Measurements from ENCODE around the gene EFNA4.

EFNA4 gene, protein sequence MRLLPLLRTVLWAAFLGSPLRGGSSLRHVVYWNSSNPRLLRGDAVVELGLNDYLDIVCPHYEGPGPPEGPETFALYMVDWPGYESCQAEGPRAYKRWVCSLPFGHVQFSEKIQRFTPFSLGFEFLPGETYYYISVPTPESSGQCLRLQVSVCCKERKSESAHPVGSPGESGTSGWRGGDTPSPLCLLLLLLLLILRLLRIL

DNA sequence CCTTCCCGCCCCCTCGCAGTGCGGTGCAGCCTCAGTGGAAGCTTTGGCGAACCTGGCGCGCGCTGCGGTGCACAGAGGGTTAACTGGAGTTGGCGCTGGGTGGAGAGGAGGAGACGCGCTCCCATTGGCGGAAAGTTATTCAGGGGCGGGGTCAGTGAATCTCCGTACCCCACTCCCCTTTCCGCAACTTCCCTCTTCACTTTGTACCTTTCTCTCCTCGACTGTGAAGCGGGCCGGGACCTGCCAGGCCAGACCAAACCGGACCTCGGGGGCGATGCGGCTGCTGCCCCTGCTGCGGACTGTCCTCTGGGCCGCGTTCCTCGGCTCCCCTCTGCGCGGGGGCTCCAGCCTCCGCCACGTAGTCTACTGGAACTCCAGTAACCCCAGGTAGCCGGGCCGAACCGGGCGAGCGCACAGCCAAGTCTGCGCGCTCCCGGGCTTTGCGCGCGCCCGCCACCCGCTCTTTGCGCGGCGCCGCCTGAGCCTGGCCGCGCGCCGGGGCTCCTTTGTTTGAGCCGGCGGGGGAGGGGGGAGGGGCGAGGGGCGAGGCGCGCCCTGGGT lies at the start of gene EFNA4:
TSS of gene EFNA4 (plus strand) at position 191 of the 561 bp plus-strand sequence. CDS start at position 275, 84 bp downstream.
- peak; percentile 71 for DNase-seq (ENCODE audit: low read depth)

DNA sequence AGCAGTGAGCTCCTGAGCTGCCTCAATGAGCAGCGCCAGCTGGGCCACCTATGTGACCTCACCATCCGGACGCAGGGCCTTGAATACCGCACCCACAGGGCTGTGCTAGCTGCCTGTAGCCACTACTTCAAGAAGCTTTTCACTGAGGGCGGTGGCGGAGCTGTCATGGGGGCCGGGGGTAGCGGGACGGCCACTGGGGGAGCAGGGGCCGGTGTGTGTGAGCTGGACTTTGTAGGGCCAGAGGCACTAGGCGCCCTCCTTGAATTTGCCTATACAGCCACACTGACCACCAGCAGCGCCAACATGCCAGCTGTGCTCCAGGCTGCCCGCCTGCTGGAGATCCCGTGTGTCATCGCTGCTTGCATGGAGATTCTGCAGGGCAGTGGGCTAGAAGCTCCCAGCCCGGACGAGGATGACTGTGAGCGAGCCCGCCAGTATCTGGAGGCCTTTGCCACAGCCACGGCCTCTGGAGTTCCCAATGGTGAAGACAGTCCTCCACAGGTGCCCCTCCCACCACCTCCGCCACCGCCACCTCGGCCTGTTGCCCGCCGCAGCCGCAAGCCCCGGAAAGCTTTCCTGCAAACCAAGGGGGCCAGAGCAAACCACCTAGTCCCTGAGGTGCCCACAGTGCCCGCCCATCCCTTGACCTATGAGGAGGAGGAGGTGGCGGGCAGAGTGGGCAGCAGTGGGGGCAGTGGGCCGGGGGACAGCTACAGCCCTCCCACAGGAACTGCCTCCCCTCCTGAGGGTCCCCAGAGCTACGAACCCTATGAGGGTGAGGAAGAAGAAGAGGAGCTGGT lies 48.6 kb upstream of the EFNA4 start:
- no peak for DNase-seq (ENCODE audit: low read depth)

DNA sequence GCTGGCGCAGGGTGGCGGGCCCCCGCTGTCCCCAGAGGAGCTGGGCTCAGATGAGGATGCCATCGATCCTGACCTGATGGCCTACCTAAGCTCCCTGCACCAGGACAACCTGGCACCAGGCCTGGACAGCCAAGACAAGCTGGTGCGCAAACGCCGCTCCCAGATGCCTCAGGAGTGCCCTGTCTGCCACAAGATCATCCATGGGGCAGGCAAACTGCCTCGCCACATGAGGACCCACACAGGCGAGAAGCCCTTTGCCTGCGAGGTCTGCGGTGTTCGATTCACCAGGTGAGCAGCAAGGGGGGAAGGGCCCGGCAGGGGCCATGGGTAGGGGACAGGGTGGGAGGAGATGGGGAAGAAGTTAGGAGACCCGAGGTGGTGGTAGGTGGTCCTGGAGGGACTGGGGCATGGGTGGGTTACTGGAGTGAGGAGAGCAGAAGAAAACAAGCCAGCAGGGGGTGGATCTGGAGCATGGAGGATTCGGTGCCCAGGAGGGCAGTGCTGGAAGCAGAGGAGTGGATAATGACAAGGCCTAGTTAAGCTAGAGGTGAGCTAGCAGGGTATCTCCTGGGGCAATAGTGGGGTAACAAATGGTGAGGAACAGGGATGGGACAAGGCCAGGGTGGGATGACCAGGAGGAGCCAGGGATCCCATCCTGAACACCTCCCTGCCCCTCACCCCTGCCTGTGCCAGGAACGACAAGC lies 47.9 kb upstream of the EFNA4 start:
- DNase-seq (ENCODE audit: low read depth) = no peak

DNA sequence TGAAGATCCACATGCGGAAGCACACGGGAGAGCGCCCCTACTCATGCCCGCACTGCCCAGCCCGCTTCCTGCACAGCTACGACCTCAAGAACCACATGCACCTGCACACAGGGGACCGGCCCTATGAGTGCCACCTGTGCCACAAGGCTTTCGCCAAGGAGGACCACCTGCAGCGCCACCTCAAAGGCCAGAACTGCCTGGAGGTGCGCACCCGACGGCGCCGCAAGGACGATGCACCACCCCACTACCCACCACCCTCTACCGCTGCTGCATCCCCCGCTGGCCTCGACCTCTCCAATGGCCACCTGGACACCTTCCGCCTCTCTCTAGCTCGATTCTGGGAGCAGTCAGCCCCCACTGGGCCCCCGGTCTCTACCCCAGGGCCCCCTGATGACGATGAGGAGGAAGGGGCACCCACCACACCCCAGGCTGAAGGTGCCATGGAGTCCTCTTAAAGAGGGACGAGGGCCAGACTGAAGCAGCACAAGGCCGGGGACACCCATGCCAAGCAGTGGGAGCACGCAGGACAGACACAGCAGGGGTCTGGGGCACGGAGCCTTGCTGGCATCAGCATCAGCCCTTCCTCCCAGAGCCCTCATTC lies 47.2 kb upstream of the EFNA4 start:
- DNase-seq (ENCODE audit: low read depth) = no peak

DNA sequence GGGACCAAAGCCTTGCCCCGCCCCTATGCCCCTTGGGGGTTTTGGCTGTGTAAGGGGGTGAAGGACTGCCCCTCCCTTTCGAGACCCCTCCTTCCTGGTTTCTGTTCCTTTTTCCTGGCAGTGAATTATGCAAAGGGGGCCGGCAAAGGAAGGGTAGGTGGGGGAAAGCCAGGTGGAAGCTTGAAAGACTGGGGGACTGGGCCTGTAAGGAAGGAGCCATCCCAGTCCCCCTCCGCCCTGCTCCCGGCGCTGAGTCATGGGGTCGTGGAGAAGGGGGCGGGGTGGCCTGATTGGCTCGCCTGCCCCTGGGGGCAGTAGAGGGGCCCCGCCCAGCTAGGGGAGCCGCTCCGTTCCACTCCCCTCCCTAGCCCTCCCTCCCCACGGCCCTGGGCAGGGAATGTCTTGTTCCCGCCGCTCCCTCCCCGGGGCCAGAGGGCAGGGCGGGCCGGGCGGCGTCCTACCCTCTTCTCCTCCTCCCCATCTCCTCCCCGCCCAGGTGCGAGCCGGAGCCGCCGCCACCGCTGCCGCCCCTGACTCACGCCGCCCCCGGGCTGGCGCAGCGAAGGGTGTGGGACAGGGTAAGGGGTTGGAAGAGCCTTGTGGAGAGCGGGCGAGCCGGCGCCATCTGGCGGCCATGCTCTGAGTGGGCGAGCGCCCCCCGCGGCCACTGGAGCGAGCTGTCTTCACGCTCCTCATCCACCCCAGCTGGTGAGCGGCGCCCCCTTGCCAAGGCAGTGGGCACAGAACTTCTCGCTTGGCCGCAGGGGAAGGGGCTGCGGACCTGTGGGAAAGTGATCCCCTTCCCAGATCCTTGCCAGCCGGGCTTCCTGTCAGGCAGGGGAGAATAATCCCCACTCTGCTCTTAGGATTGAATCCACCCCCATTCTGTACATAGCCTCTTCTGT lies 46.2 kb upstream of the EFNA4 start:
- DNase-seq (ENCODE audit: low read depth) = peak; percentile 90

DNA sequence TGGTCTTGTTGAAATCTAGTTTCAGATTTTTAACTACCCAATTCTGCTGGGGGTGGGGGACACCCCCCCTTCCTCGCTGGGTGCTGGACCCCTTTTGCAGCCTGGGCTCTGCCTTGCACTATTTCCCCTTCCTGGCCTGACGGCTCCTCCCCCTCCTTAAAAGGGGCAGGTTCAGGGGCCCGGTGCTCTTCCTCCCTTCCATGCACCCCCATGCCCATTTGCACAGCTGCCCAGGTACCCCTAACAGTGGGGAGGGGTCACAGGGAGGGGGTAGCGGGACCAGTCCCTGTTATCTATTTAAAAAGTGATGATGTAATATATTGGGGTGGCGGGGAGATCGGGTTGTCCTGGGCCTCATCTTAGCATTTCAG lies 45.6 kb upstream of the EFNA4 start:
- no peak for DNase-seq (ENCODE audit: low read depth)

DNA sequence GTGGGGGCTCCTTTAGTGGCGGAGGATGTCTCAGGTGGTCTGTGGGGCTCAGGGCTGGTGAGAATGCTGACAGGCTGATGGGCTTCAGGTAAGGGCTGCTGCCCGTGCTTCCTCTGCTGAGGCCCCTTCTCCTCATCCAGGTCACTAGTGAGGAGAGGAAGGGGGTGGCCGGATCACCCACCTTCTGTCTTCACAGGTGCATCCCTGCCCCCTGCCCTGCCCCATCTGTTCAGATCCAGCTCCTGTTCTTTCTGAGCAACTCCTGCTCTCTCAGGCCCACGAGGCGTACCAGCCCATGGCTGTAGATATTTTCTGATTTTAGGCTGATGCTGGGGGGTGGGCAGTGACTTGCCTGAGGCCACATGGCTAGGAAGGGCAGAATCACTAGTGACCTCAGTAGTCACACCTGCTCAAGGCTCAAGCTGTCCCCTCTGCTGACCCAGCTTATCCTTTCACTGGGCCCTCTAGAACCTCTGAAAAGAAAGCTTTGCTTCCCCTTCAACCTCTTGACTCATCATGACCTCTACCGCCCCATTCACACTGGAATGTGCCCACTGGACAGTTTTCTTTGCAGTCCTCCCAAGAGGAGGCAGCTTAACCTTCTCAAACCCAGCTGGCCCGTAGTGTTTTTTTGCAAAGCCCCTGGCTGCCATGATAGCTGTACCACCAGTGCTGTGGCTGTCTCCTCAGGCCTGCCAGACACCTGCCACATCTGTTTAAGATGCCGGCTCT lies 44.8 kb upstream of the EFNA4 start:
- no peak for DNase-seq (ENCODE audit: low read depth)

DNA sequence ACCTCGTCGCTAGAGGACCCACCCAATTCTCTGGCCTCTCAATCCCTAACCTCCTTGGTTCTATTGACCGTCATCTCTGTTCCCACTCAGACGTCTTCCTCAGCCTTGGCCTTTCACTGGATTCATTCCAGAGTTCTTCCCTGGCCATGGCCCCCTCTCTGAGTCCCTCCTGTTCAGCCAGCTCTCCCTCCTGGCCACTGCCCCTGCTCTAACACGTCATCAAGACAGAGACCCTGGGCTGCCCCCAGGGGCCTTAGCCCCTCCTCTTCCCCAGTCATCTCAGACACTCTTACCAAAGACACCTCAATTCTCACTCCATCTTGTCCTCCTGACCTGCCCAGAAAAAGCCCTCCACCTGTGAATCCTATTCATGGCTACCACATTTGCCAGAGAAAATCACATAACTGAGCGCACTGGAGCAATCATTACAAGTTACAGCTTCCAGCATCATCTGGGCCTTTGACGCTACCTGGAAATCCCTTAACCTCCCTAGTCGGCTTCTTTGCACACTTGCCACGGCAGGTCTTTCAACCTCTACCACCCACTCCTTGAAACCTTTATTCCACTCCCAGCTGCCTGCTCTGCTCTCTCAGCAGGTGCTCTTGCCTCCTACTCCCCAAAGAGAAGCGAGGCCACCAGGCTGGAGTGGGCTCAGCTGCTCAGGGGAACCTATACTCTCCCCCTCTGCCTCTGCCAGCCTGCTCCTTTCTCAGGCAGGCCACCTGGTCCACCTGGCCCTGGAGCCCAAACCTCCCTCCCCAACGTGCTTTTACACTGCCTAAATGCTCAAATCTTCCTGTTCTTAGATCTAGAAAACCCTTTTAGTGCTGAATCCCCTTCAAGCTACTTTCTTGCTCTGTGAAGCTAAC lies 43.9 kb upstream of the EFNA4 start:
- DNase-seq (ENCODE audit: low read depth) = no peak

DNA sequence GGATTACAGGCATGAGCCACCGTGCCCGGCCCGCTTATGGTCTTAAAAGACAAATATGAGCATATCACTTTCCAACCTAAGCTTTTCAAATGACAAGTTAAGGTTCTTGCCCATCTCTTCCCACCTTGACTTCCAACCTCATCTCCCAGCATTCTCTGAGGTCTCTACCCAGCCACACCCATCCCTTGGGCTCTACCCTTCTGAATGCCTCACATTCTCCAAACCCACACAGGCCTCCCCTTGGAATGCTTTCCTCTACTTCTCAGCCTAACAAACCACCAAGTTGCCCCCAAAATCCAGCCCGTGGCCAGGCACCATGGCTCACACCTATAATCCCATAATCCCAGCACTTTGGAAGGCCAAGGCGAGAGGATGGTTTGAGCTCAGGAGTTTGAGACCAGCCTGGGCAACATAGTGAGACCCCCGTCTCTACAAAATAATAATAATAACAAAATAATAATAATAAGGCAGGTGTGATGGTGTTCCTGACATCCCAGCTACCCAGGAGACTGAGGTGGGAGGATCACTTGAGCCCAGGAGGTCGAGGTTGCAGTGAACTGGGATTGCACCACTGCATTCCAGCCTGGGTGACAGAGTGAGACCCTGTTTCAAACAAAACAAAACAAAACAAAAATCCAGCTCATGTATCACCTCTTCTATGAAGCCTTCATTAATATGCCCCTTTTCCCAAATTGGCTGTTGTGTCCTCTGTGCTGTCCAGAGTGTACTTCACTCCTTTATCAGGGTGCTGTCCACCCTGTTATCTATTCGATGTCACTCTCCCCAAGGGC lies 41.2 kb upstream of the EFNA4 start:
- no peak for DNase-seq (ENCODE audit: low read depth)

DNA sequence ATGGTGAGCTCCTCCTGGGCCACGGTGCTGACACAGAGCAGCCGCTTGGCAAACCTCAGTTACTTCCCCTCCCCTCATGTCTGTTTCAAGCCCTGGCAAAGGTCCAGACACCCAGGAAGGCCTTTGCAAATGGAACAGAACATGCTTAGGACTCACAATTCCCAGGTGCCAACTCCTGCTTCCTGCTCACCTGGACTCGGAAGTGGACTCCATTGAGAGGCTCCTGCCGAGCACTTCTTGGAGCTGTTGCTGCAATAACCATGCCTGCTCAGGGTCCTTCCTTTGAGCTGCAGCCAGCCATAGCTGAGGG lies 40.7 kb upstream of the EFNA4 start:
- DNase-seq (ENCODE audit: low read depth) = no peak

DNA sequence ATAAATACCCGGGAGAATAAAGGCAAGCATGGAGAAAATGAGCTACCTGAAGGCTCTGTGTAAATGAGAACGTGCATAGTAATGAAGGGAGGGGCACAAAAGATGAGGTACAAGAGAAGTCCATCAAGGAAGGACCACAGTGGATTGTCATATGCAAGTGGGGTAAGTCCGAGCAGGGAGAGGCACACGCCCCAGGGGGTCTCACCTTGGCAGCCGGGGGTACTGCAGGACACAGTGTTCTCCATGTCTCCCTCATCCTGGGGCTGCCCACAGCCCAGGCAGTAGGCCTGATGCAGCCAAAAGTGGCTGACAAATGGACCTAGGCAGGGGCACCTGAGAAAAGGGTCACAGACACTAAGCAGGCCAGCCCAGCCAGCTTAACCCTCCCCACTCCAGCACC lies 39.9 kb upstream of the EFNA4 start:
- DNase-seq (ENCODE audit: low read depth) = no peak

DNA sequence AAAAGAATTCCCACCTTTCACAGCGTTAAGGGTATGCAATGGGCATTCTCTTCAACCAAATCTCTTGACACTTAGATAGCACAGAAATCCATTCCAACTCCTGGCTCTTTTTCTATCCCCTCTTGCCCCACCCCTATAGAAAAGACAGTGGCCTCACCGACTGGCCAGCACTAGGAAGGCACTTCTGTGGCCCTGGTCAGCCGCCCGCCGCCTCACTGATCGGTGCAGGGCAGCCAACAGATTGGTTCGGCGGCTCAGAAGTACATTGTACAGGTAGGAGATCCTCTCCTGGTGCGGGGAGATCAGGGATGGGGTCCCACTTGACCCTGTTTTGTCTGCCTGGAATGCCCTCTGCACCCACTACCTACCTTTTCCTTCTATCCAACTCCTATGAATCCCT lies 39.2 kb upstream of the EFNA4 start:
- DNase-seq (ENCODE audit: low read depth) = no peak

DNA sequence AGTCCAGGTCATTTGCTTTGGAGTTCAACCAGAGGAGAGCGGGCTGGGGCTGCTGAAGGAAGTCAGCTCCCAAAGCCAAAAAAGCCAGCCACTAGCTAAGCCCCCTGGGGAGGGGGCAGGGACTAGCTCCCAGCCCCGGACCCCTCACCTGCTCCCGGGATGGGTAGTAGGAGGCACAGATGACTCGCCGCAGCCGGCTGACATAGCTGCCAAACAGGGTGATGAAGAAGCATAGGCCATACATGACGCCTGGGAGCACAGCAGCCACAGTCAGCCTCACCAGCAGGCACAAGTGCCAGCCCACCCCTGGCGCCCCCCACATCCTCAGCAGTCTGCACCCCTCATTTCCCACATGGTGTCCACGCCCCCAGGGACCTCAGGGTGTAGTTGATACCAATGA lies 37.4 kb upstream of the EFNA4 start:
- DNase-seq (ENCODE audit: low read depth) = no peak

DNA sequence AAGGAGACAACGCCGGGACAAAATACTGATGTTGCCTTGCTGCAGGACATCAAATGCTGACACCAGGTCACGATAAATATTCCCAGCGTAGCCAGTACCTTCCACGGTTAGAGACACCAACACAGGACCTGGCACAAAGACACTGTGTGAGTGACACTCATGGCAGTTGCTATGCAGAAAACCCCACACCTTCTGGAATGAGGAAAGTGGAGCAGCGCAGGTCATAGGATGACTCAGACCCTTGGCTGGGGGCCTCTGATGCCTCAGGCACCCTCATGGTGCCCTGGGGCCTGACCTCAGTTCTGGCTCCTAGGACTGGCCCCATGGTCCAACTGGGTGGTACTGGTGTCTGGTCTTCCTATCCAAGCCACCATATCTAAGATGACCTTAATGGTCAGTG lies 37.0 kb upstream of the EFNA4 start:
- DNase-seq (ENCODE audit: low read depth) = no peak

DNA sequence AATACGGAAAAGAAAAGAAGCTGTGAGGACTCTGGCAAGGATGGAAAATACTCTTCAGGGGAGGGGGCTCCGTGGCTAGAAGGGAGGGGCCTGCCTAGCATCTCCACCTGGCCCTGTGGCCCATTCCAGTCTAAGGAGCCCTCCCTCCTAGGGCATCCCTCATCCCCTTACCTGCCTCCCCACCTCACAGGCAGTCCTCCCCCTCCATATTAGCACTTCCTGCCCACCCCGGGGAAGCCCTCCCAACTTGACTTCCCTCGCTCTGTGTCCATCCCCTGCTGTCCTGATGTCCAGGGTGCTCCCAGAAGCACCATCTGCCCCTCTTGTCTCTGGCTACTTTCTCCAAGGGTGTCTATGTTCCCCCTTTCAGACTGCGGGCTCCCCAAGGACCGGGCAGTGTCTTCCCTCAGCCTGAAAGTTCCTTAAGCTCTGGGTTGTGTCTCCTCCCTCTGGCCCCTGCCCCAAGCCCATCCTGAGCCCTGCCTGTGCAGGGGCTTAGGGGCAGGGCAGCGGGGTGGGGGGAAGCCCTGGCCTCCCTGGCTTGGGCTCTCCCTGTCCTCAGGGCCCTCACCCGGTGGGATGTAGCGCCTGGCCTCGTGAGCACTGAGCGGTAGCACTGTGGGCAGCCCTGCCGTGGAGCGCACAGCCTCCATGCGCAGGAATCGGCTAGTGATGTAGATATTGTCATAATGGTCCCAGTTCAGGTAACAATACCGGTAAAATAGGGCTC lies 33.9 kb upstream of the EFNA4 start:
- DNase-seq (ENCODE audit: low read depth) = no peak

DNA sequence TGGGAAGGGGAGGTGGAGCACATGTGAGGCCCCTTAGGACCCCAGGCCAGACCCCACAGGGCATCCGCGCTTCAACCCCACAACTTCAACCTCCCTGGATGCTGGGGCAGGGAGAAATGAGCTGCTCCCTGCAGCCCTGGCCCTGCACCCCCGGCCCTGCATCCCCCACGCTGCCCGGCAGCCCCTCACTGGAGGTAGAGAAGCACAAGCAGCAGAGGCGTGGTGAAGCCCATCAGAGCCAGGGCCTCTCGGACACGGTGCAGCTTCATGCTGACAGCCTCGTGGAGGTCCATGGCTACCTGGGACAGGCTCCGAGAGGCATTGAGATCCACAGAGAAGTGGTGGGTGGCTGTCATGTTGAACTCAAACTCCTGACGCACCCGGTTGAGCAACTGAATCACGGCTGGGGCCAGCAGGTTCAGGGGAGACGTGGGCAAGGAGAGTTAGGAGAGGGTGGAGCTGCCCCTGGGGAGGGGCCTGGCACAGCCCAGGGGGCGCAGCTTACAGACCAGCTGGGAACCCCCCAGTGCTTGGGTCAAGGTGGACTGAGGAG lies 33.2 kb upstream of the EFNA4 start:
- no peak for DNase-seq (ENCODE audit: low read depth)

DNA sequence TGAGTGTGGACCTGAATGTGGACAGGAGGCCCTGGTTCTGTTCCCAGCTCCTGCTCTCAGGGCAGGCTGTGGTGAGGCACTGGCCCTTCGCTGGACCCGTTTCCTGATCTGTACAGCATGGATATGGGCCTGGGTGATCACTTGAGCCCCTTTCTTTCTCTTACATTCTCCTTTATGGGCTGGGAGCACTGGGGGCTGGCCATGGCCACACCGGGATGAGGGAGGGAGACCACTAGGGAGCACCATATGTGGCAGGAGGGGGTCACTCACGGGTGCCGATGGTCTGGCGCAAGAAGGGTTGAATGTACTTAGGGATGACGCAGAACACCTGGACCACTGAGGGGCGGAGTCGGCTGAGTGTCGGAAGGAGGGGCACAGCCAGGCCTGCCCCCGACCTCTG lies 32.6 kb upstream of the EFNA4 start:
- no peak for DNase-seq (ENCODE audit: low read depth)

DNA sequence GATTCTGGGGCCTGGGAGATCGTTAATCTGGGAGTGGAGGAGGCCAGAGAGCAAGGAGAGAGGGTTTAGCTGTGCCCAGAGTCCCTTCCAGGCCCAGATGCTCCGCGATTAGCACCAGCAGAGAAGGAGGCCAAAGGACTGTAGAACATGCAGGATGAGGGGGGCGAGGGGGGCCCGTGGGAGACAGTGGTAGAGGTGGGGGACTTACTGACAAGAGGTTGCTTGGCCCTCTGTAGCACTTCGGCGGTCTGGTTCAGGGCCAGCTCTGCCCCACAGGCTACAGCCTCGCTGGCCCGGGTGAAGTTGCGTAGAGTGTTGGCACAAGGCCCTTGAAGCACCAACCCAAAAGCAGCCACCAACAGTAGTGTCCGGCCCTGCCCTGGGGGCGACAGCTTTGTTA lies 30.7 kb upstream of the EFNA4 start:
- no peak for DNase-seq (ENCODE audit: low read depth)
